NCI-H748 (cell line): ENCODE data around the gene ADI1.

Experiments
- DNase-seq: peaks from one replicate; lab custom pipeline; 2025; ENCODE audit not compliant: unreplicated experiment; lab: John Stamatoyannopoulos, UW

The ADI1 gene

DNA sequence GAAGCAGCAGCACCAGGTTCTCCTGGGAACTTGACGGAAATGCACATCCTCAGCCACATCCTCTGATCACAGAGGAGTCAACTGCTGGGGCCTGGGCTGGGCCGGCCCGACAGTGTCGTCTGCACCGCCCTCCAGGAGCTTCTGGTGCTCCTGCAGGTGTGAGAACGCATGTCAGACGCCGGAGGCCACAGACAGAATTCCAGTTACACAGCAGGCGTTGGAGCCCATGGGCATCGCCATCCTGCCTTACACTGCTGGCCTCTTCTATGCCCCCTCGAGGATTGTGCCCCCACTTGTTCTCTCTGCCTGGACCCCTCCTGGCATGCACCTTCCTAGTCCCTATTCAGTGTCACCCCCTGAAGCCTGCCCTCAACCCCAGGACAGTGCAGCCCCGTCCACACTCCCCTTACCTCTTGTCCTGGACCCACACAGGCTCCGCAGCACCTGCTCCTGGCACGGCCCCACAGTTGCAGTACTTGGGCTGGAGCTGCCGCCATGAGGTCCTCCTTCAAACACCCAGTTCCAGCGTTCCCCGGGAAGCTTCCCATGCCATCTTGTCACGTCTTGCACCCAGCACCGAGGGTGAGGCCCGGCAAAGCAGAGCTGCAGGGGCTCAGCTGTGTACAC lies 37.5 kb downstream of the ADI1 start:
- DNase-seq, result no peak

DNA sequence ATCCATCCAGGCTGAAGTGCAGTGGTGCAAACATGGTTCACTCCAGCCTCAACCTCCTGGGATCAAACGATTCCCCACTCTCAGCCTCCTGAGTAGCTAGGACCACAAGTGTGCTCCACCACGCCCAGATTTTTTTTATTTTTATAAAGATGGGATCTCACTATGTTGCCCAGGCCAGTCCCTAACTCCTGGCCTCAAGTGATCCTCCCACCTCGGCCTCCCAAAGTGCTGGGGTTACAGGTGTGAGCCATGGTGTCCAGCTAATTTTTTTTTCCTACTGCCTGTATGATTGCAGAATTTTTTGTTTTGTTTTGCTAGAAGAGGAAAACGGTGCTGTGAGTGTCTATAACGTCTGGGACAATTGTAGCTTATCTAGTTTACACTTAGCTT lies 38.3 kb downstream of the ADI1 start:
- no peak for DNase-seq

DNA sequence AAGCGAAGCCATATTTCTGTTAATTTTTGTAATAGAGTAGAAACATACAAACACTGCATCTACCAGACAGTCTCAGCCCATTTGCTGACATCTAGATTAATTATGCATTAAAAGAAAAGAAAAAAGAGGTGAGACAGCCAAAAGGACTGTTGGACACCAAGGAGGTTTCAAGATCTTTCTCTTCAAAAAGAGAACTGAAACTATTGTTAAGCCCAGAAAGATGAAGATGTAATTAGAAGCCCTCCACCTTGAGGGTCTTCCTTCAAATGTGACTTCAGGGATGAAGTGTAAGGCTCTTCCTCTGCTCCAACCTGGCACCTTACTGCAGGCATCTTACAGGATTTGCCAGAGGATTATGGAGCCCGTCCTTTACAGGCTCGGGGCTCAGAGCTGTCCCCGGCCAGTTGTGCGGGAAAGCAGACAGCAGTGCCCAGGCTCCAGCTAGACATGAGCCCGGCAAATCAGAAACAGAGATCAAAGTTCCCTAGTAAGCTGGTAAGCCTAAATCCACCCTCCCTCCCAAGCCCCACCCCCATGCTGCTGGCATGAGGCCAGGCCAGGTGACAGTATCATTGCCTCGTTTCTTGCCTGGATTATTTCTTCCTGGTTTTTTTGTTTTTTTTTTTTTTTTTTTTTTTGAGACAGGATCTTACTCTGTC lies 38.9 kb downstream of the ADI1 start:
- DNase-seq, result peak; percentile 62

DNA sequence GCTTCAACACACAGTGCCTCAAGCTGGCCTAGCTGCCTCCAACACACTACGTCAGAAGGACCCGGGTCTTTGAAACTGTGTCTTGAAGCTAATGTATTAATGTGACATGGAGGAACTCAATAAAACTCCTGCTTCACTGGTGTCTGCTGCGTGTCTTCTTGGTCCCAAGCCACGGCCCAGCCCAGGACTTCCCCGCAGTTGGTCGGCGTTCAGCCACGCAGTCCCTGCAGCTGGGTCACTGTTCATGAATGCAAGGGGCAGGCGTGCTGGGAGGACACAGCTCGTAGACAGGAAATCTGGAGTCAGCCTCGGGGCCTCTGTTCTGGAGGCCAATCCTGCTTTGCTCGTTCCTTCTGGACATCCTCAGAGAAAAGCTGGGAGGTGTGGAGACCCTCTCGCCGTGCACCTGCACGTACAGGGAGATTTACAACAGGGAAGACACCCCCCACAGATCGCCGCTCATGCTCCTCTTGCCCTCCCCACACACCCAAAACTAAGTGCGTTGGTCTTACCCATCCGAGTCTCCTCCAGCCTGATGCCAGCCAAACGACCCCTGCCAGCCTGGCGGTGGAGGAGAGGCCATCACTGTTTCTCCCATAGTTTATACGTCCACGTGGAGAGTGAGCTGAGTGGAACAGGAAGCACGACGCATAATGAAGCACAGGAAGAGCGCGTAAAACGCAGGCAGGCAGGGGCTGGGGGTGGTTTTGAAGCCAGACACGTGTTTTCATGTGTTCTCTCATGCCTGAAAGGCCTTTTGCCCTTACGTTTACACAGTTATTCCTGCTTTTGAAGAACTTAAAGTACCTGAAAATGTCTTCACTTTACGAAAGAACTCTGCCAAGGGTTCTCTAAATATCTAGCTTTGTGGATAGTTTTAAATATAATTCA lies 39.7 kb downstream of the ADI1 start:
- peak; percentile 33 for DNase-seq

DNA sequence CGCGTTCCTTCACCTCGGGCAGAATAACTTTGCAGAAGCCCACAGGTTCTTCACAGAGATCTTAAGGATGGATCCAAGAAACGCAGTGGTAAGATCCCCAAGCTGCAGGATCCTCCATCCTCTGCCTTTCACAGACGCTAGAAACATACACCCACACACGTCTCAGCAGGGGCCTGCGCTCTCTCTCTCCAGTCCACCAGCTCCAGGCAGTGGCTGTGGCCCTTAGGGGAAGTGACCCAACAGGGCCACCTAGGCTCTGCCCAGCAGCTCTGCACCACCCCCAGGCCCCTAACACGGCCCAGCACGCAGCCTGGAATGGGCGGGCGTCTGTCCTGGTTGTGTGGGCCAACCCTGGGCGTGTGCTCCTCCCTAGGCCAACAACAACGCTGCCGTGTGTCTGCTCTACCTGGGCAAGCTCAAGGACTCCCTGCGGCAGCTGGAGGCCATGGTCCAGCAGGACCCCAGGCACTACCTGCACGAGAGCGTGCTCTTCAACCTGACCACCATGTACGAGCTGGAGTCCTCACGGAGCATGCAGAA lies 40.4 kb downstream of the ADI1 start:
- DNase-seq, result no peak

DNA sequence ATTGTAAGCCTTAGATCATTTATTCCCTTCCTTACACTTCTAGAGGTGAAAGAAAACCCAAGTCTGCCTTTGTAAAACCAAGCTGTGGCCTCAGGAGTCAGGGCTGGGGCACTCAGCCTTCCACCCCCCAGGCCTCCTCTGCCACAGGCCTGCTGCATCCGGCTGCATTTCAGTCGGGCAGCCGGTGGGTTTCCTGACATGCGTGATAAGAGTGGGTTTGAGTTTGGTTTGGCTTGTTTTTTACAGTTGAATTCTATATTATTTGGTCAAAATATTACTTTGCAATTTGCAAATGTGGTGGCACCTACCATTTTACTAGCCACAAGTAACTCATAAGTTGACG lies 42.4 kb downstream of the ADI1 start:
- DNase-seq, result no peak

DNA sequence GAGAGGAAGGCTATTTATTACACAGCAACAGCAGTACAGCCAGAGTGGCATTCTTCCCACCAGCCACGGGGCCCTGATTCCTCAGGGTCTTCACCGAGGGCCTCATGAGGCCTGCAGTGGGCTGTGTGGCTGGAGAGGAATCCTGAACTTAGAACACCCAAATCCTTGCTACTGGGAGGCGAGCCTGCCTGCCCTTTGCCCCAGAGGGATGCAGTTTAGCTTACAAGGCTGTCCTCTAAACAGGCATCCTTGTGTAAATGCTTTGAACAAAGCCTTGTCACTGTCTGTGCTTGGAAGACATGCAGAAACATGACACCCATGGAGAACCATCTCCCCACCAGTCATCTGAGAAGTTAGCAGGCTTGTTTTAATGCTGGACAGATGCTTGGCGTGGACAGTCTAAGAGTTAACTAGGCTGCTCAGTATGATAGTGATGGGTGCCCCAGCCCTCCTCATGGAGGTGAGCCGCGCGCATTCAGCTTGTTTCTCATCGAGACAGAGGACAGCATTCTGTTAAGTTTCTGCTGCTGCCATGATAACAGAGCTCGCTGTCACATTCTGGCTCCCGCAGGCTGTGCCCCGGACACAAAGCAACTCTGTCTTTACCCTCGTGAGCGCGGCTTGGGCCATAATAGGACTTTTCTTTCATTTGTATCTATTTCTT lies 42.9 kb downstream of the ADI1 start:
- DNase-seq, result no peak

DNA sequence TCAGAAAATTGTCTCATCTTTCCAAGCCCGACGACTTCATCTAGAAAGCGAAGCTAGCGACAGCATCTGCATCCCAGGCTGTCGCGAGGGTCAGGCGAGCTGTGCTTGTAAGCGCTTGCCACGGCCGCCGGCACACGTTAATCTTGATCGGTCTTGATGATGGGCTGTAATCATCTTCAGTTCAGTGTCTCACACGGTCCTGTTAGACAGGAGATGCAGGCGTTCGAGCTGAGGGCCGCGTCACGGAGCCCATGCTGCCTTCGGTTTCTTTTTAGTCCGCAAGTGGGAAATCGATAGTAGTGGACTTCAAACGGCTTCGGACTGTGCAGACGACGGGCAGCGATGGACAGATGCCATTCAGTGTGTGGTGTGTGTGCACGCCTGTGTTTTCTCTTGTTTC lies 43.6 kb downstream of the ADI1 start:
- DNase-seq, result no peak

DNA sequence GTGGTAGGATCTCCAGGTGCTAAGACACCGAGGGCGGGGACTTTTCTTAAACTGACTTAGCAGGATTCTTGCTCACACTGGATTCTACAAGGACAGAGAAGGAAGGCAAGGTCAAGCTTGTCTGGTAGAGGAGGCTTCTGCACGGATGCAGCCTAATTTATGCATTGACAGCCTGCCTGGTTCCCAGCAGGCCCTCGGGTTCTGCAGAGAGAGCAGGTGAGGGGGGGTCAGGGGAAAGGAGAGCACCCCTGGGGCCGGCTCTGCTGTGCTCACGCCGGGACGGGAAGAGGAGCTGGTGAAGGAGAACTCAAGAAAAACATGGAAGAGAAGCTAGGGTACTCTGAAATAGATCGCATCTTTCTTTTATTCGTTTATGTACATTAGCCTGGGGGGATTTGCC lies 46.4 kb downstream of the ADI1 start:
- DNase-seq, result no peak

DNA sequence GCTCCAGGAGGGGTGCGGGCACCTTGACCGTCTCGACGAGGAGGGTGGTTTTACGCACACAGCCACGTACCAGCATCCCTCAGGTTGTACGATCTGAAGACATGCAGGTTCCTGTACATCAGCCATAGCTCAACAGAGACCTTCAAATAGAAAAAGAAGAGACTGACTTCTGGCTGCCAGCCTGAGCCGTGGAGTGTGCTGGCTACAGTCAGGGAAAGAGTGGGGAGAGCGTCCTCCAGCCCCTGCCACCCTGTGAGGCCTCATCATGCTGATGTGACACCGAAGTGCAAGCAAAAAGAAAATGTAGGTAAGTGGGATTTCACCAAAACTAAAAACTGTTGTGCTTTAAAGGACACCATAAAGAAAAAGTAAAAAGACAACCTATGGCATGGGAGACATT lies 47.0 kb downstream of the ADI1 start:
- no peak for DNase-seq

DNA sequence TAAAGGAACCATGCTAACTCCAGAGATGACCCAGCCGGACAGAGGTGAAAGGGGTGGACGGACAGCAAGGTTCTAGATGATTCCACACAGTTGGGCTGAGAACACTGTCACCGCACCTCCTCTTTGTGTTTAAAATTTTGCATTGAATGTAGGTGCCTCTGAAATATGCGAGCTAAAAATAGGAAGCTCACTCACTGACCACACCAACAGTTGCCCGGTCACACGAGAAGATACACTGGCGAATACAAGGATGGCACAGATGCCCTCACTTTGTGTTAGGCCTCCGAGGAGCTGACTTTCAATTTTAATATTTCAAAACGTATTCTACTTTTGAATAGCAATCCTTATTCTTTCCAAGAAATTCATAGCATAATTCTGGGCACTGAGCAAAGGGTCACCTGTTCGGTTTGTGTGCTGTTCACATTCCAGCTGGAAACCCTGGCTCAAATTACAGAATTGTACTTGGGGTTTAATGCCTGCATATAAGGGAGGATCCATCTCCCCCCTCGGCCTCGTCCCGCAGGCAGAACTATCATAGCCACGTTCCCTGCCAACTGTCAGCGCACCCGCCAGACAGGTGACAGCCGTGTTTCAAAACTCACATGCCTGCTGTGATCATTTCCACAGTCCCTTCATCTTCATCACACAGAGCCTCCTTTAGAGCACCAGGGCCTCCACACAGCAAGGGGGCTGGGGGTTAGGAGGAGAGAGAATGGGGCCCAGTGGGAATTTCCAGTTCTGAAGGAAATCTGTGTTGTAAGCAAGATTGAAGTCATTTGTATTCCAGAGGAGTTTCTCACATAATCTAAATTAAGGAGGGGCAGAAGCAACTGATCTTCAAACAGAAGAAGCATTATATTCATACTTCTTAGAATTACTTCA lies 48.2 kb downstream of the ADI1 start:
- no peak for DNase-seq

DNA sequence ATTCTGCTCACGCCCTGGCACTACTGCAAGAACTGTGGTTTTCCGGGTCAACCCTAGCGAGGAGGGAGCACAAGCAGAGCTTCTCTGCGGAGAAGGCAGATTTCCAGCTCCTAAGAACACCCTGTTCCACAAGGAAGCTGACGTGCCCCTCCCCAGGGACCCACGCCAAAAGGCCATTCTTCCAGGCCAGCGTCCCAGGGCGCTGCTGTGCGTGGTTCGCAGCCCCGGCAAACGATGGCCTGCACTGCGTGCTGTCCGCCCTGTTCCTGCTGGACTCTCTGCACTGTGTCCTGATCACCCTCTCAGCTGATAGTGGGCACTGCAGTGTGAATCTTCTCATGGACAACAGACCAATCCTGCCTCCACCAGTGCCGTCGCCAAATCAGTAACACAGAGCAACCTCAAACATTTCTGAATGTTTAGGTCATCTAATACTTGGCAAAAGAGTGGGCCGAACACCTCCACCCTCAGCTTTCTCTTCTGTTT lies 49.1 kb downstream of the ADI1 start:
- no peak for DNase-seq

DNA sequence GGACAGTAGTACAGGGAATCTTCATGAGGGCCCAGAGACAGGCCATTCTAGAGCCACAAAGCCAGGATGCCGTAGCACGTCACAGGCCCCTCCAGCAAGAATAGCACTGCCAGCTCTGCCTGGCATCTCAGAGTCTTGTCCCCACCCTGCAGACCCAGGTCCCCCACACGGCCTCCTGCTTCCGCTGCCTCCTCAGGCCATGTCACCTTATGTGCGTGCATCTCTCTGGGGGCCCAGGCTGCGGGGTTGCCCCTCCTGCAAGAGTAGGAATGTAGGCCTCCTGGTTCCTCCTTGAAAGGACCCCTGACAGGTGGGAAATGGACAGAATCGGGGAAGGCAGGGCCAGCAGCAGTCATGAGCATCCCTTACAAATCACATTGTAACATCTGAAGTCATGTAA lies 49.8 kb downstream of the ADI1 start:
- no peak for DNase-seq

DNA sequence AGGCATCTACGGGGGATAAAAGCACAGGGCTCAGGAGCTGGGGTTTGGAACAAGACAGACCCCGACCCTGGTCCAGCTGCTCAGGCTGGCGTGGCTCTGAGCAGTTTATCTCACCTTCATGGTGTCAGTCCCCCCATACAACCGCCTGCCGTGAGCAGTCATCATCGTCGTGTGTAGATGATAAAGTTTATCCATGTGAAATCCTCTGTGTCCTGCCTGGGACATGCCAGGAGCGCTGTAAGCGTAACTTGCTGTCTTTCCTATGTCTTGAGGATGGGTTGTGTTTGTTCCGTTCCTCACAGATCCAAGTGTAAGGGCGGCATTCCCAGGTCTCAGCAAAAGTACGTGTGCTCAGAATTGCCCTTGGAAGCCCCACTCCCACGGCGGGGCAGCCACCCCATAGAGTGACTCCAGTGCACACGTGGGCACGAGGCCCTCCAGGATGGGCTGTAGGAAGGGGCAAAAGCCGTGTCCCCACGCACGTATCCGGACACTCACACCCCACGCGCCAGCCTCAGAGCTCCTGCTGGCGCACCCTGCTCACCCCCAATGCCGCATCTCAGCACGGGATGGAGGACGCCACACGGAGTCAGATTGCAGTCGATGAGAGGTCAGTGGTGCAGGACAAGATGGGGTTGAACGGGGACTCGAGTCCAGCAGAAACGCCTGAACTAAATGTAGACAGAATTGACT lies 50.9 kb downstream of the ADI1 start:
- DNase-seq, result no peak

DNA sequence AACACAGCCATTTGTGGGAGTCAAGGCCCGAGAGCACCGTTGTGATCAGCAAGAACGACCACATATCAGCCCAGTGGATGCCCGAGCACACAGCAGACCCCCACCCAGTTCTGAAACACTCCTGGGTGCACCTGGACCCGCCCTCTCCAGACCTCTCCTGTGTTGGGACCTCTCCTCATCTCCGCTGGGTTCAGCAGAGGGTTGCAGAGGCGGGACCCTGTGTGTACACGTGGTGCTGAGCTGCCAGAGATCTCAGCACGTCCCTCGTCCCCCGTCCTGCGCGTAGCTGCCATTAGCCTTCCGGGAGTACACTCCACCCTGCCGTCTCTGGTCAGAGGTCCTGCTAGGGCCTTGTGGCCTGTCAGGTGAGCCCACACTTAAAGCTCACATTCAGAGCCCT lies 51.7 kb downstream of the ADI1 start:
- no peak for DNase-seq

DNA sequence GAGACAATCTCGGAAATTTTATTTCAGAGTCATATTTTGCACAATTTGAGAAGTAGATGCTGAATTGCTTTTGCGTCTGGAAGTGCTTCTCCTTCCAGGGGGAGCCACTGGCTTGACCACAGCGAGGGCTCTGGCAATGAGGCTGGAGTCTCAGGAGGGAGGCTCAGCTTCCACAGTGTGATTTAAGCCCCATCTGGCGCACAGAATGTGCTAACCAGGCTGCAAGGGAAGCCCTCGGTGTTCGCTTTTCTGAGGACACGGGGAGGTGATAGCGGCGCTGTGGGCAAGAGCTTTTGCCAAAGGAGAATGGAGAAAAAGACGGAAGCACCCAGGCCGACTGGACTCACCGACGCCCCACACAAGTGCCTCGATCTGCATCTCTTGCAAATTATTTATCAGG lies 52.4 kb downstream of the ADI1 start:
- DNase-seq, result no peak

DNA sequence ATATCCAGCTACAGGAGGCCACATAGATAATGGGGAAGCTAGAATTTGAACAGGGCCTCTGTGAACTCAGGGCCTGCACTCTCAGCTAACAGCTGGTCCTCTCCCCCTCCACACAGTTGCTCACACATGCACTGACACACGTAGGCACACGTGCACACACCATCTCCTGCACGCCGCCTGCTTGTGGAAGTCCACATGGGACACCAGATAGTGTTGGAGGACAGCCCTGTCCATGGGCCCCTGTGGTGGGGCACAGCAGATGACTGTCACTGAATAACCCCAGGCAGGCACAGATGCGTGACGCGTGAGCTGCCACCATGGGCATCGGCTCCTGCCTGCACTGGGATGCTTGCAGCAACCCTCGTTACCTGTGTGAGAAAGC lies 52.9 kb downstream of the ADI1 start:
- no peak for DNase-seq

DNA sequence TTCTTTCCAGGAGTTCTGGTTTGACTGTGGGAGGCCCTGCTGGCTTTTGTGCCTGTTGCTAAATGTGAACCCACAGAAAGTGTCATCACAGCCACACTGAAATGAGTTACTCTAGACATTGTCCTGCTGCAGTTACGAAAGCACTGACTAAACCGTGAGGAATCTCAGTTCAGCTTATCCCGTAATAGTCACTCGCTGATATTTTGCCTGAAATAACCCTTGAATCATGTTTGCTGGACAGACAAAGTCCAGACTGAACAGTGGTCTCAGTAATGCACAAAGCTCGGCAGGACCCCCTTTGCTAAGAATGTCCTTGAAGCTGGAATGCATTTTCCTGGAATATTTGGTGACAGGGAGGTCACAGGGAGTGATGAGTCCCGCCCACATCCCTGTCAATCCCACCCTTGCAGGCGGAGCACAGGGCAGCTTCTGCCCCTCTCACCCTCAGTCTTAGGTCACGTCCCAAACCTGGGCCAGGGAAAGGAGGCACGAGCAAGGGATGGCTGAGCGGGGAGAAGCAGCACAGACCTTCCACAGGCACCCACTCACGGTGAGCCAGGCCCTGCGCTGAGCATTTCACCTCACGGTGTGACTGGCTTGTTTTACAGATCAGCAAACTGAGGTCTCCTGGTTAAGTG lies 53.4 kb downstream of the ADI1 start:
- no peak for DNase-seq

DNA sequence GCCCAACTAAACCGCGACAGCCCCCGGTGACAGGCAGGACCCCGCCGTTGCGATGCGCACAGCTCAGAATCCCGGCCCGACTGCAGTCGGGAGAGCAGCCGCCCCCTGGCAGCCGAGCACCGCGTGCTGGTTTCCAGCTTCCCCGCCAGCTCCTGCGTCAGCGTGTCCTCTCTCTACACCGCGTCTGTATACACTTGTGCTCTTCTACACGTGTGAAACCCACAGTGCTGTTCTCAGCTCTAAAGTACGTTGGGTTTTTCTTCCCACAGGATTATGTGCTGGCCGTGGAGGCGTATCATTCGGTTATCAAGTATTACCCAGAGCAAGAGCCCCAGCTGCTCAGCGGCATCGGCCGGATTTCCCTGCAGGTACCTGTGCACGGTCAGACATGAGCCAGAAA lies 54.0 kb downstream of the ADI1 start:
- DNase-seq, result no peak
